ENCODE measurements around the gene BCL11A. TPM values are rescaled to one million over a fixed set of nuclear protein-coding genes. Genes with fewer than 3 reads are reported as not detected.

Gene BCL11A
- total RNA-seq, 1 experiment from 2014 or later = 1.3 TPM

DNA sequence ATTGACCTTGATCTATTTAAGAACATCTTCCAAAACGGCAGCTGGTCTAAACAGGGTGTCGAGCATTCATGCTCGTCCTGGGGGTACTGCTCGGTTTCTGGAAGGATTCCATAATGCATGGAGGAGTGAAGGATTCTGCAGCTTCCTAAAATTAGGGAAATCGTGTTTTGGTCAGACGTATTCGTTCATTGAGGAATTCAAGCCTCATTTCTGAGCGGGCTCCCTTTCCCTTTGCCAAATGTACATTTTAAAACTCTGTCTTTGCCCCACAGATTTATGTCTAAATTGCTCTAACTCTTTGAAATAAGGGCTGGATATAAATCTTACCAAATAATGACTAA is 144.0 kb downstream of the BCL11A start:
- H3K9me3 ChIP-seq (ENCODE audit: low read depth, low read length, poor library complexity, severe bottlenecking) = no peaks in the 10 kb centered on the region
- peaks cover 38% of the 10 kb centered on the region for H3K27me3 ChIP-seq (replicated peaks; ENCODE audit: insufficient read depth, low read depth, low read length, poor library complexity)
- POLR2A ChIA-PET (ENCODE audit: low non-redundant PET) = no interaction called here
- TF ChIP-seq, protein P1, sequence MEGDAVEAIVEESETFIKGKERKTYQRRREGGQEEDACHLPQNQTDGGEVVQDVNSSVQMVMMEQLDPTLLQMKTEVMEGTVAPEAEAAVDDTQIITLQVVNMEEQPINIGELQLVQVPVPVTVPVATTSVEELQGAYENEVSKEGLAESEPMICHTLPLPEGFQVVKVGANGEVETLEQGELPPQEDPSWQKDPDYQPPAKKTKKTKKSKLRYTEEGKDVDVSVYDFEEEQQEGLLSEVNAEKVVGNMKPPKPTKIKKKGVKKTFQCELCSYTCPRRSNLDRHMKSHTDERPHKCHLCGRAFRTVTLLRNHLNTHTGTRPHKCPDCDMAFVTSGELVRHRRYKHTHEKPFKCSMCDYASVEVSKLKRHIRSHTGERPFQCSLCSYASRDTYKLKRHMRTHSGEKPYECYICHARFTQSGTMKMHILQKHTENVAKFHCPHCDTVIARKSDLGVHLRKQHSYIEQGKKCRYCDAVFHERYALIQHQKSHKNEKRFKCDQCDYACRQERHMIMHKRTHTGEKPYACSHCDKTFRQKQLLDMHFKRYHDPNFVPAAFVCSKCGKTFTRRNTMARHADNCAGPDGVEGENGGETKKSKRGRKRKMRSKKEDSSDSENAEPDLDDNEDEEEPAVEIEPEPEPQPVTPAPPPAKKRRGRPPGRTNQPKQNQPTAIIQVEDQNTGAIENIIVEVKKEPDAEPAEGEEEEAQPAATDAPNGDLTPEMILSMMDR (conservative IDR thresholded peaks at IDR 0.05; ENCODE audit: low read depth, low read length) = no peak
- no peak for TF ChIP-seq EZH2 (IDR thresholded peaks at IDR 0.05; ENCODE audit: borderline replicate concordance, low read depth, low read length, poor library complexity, severe bottlenecking)
- H3K27ac ChIP-seq (ENCODE audit: low read depth, low read length, poor library complexity, severe bottlenecking) = no peak overlapping the region
- BruUV-seq (replicated peaks) = no TSS peak
- H3K4me1 ChIP-seq (ENCODE audit: insufficient read depth, low read length, poor library complexity, severe bottlenecking) = no peaks in the 10 kb centered on the region
- H3K36me3 ChIP-seq (ENCODE audit: insufficient read depth, low read length, poor library complexity, severe bottlenecking) = no peaks in the 10 kb centered on the region
- intact Hi-C loops (cut with micrococcal nuclease; ENCODE audit: unreplicated experiment) = no loop called here
- no peak overlapping the region for H3K4me3 ChIP-seq (ENCODE audit: low read depth, low read length, poor library complexity, severe bottlenecking)
- CTCF ChIA-PET = no interaction called here
- no peak for DNase-seq (ENCODE audit: low spot score)

DNA sequence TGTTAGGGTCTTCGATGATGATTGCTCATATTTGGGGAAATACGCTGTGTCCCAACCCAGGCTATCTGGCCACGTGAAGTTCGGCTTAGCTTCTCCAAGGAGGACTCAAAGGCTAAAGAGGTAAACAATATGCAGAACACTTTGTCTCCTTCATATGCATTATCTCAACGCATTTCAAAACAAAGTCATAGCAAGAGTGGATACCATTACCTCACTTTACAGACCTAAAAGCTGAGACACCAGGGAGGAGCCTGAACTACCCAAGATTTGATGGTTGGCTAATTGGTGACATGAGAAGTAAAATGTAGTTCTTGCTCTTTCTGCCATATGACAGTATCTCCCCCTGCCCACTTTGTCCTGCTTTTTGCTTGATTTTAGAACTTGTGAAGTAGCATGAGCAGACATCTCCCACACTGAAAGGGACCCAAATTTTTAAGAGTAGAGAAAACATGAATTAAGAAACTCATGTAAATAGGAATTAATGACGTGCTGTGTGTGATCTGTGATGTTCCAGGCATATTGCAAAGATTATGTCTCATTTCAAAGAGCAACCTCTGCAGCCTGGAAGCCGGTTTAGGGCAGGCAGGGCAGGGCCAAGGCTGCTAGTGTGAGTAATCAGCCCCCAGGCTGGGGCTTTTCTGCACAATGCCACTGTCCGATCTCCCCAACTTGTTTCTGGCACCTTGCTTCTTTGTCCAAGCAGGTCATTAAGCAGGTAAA is 144.5 kb downstream of the BCL11A start:
- Histone ChIP-seq H3K36me3 (ENCODE audit: insufficient read depth, low read length, poor library complexity, severe bottlenecking) (no peaks in the 10 kb centered on the region), H3K27ac (ENCODE audit: low read depth, low read length, poor library complexity, severe bottlenecking) (no peak overlapping the region), H3K4me1 (ENCODE audit: insufficient read depth, low read length, poor library complexity, severe bottlenecking) (no peaks in the 10 kb centered on the region), H3K4me3 (ENCODE audit: low read depth, low read length, poor library complexity, severe bottlenecking) (no peak overlapping the region), H3K27me3 (replicated peaks; ENCODE audit: insufficient read depth, low read depth, low read length, poor library complexity) (peaks cover 38% of the 10 kb centered on the region), H3K9me3 (ENCODE audit: low read depth, low read length, poor library complexity, severe bottlenecking) (no peaks in the 10 kb centered on the region)
- intact Hi-C loops (cut with micrococcal nuclease; ENCODE audit: unreplicated experiment) = no loop called here
- no peak for DNase-seq (ENCODE audit: low spot score)
- TF ChIP-seq, protein P1 (conservative IDR thresholded peaks at IDR 0.05; ENCODE audit: low read depth, low read length) = no peak
- TF ChIP-seq EZH2 (IDR thresholded peaks at IDR 0.05; ENCODE audit: borderline replicate concordance, low read depth, low read length, poor library complexity, severe bottlenecking) = no peak
- ChIA-PET CTCF (no interaction called here), POLR2A (ENCODE audit: low non-redundant PET) (no interaction called here)
- no TSS peak for BruUV-seq (replicated peaks)

DNA sequence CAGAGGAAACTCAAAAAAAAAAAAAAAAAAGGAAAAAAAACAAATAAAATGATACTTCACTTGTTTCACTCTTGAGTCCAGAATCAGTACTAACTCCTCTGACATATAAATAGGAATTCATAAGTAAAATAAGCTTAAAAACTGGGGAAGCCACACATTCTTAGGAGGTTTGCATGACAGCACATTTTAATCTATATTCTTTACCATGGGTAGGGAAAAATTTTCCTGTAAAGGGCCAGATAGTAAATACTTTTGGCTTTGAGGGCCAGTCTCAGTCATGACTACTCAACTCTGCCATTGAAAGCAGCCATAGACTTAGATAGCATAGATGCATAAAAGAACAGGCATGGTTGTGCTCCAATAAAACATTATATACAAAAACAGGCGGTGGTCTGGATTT is 145.2 kb downstream of the BCL11A start:
- BruUV-seq (replicated peaks) = no TSS peak
- Histone ChIP-seq H3K4me1 (ENCODE audit: insufficient read depth, low read length, poor library complexity, severe bottlenecking) (no peaks in the 10 kb centered on the region), H3K27me3 (replicated peaks; ENCODE audit: insufficient read depth, low read depth, low read length, poor library complexity) (peaks cover 38% of the 10 kb centered on the region), H3K9me3 (ENCODE audit: low read depth, low read length, poor library complexity, severe bottlenecking) (no peaks in the 10 kb centered on the region), H3K36me3 (ENCODE audit: insufficient read depth, low read length, poor library complexity, severe bottlenecking) (no peaks in the 10 kb centered on the region), H3K4me3 (ENCODE audit: low read depth, low read length, poor library complexity, severe bottlenecking) (no peak overlapping the region), H3K27ac (ENCODE audit: low read depth, low read length, poor library complexity, severe bottlenecking) (no peak overlapping the region)
- CTCF ChIA-PET = no interaction called here
- DNase-seq (ENCODE audit: low spot score) = no peak
- intact Hi-C loops (cut with micrococcal nuclease; ENCODE audit: unreplicated experiment) = no loop called here
- no peak for TF ChIP-seq EZH2 (IDR thresholded peaks at IDR 0.05; ENCODE audit: borderline replicate concordance, low read depth, low read length, poor library complexity, severe bottlenecking)
- TF ChIP-seq, protein P1 (conservative IDR thresholded peaks at IDR 0.05; ENCODE audit: low read depth, low read length) = no peak
- POLR2A ChIA-PET (ENCODE audit: low non-redundant PET) = no interaction called here

Data from A673 (cell line).